ENCODE measurements around the gene KLRK1. TPM values are rescaled to one million over a fixed set of nuclear protein-coding genes. Genes with fewer than 3 reads are reported as not detected.
"Not testable (repeated sequence)": the region's sequence is repeated elsewhere in the genome, so short reads cannot be mapped to it uniquely, and the experiment has no call there.

KLRK1 gene
- polyA plus RNA-seq, 1 of the 3 experiments (the other 2 are of a cell fraction): not detected

DNA sequence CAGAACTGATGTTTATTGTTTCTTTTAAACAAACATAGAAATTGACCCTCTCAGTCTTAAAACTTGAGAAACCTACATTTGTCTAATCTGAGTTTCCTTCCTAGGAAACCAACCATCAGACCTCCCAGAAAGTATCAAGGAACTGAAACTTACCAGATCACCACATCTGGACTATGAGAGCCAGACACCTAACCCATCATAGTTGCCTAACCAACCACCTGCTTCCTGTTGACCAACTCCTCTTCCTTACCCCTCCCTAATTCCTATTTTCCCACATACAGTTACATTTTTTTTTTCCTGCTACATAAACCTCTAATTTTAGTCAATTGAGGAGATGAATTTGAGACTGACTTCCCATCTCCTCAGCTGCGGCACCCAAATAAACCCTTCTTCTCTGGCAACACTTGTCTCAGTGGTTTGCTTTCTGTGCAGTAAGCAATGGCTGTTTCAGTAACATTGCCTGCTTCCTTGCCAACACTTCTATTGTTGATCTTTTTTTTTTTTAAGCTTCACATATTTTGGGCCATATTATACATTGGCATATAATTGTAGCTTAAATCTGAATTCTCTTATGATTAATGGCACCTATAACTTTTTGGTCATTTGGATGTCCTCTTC, 47.8 kb downstream of the KLRK1 start:
- CTCF ChIA-PET: no interaction called here
- POLR2A ChIA-PET: no interaction called here

DNA sequence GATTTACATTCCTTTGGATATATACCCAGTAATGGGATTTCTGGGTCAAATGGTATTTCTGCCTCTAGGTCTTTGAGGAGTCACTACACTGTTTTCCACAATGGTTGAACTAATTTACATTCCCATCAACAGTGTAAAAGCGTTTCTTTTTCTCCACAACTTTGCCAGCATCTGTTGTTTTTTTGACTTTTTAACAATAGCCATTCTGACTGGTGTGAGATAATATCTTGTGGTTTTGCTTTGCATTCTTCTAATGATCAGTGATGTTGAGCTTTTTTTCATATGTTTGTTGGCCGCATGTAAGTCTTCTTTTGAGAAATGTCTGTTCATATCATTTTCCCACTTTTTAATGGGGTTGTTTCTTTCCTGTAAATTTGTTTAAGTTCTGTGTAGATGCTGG, 48.9 kb downstream of the KLRK1 start:
- WGBS (ENCODE audit: low lambda C conversion rate): 5% methylated on average over 2 of the region's 2 CpGs
- POLR2A ChIA-PET; H3K36me3 ChIP-seq (replicated peaks in 1 of 2; ENCODE audit: control insufficient read depth in 1 of 2, insufficient read depth in 2 of 2, low read length in 1 of 2); CTCF ChIA-PET; H2AFZ ChIP-seq (ENCODE audit: low read depth); H3K9me2 ChIP-seq; H3K9me3 ChIP-seq; H3K4me3 ChIP-seq (ENCODE audit: low read depth in 2 of 2, low read length in 1 of 2); H3K9ac ChIP-seq; H3K27ac ChIP-seq (ENCODE audit: low read depth in 2 of 2, low read length in 1 of 2); DNase-seq; H4K20me1 ChIP-seq (ENCODE audit: insufficient read depth); H3K79me2 ChIP-seq (ENCODE audit: insufficient read depth); H3K4me2 ChIP-seq; H3F3A ChIP-seq (replicated peaks; ENCODE audit: insufficient read depth); H3K4me1 ChIP-seq (ENCODE audit: control insufficient read depth in 1 of 2, insufficient read depth in 2 of 2, low read depth in 1 of 2, low read length in 1 of 2): not testable (repeated sequence)
- peaks cover 18% of the 10 kb centered on the region; the same call in 1 of the 2 replicates for H3K27me3 ChIP-seq (ENCODE audit: insufficient read depth)

More for the DNA sequence above, 47.8 kb downstream of the KLRK1 start:
- no peak for DNase-seq
- Histone ChIP-seq H3K9ac (no peak overlapping the region), H3K4me1 (ENCODE audit: control insufficient read depth in 1 of 2, insufficient read depth in 2 of 2, low read depth in 1 of 2, low read length in 1 of 2) (no peaks in the 10 kb centered on the region), H3K4me2 (no peak overlapping the region), H3K27me3 (ENCODE audit: insufficient read depth) (peaks cover 10% of the 10 kb centered on the region; the same call in 1 of the 2 replicates), H3K9me2 (no peaks in the 10 kb centered on the region), H3K9me3 (no peaks in the 10 kb centered on the region), H3K27ac (ENCODE audit: low read depth in 2 of 2, low read length in 1 of 2) (no peak overlapping the region), H3K4me3 (ENCODE audit: low read depth in 2 of 2, low read length in 1 of 2) (no peak overlapping the region), H2AFZ (ENCODE audit: low read depth) (no peak overlapping the region), H4K20me1 (ENCODE audit: insufficient read depth) (no peaks in the 10 kb centered on the region), H3K36me3 (replicated peaks in 1 of 2; ENCODE audit: control insufficient read depth in 1 of 2, insufficient read depth in 2 of 2, low read length in 1 of 2) (no peaks in the 10 kb centered on the region), H3K79me2 (ENCODE audit: insufficient read depth) (no peaks in the 10 kb centered on the region), H3F3A (replicated peaks; ENCODE audit: insufficient read depth) (no peaks in the 10 kb centered on the region)
- 13% methylated on average over 1 of the region's 1 CpG for WGBS (ENCODE audit: low lambda C conversion rate)
- TF ChIP-seq, protein P1, sequence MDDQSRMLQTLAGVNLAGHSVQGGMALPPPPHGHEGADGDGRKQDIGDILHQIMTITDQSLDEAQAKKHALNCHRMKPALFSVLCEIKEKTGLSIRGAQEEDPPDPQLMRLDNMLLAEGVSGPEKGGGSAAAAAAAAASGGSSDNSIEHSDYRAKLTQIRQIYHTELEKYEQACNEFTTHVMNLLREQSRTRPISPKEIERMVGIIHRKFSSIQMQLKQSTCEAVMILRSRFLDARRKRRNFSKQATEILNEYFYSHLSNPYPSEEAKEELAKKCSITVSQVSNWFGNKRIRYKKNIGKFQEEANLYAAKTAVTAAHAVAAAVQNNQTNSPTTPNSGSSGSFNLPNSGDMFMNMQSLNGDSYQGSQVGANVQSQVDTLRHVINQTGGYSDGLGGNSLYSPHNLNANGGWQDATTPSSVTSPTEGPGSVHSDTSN (IDR thresholded peaks at IDR 0.05): no peak
- TF ChIP-seq SIN3A (IDR thresholded peaks at IDR 0.05; ENCODE audit: borderline replicate concordance, low read depth, low read length) (no peak), RCOR1 (IDR thresholded peaks at IDR 0.05; ENCODE audit: low read length) (no peak)
- TF ChIP-seq, protein P2, sequence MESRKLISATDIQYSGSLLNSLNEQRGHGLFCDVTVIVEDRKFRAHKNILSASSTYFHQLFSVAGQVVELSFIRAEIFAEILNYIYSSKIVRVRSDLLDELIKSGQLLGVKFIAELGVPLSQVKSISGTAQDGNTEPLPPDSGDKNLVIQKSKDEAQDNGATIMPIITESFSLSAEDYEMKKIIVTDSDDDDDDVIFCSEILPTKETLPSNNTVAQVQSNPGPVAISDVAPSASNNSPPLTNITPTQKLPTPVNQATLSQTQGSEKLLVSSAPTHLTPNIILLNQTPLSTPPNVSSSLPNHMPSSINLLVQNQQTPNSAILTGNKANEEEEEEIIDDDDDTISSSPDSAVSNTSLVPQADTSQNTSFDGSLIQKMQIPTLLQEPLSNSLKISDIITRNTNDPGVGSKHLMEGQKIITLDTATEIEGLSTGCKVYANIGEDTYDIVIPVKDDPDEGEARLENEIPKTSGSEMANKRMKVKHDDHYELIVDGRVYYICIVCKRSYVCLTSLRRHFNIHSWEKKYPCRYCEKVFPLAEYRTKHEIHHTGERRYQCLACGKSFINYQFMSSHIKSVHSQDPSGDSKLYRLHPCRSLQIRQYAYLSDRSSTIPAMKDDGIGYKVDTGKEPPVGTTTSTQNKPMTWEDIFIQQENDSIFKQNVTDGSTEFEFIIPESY (IDR thresholded peaks at IDR 0.05; ENCODE audit: borderline replicate concordance, low read depth): no peak
- TF ChIP-seq, protein P3, sequence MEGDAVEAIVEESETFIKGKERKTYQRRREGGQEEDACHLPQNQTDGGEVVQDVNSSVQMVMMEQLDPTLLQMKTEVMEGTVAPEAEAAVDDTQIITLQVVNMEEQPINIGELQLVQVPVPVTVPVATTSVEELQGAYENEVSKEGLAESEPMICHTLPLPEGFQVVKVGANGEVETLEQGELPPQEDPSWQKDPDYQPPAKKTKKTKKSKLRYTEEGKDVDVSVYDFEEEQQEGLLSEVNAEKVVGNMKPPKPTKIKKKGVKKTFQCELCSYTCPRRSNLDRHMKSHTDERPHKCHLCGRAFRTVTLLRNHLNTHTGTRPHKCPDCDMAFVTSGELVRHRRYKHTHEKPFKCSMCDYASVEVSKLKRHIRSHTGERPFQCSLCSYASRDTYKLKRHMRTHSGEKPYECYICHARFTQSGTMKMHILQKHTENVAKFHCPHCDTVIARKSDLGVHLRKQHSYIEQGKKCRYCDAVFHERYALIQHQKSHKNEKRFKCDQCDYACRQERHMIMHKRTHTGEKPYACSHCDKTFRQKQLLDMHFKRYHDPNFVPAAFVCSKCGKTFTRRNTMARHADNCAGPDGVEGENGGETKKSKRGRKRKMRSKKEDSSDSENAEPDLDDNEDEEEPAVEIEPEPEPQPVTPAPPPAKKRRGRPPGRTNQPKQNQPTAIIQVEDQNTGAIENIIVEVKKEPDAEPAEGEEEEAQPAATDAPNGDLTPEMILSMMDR (IDR thresholded peaks at IDR 0.05): no peak

Data from SK-N-SH (cell line).